ENCODE results near the gene DOC2B. TPM values are rescaled to one million over a fixed set of nuclear protein-coding genes. Genes with fewer than 3 reads are reported as not detected.

The DOC2B gene
- total RNA-seq, 4 donors from 2014 or later: 3.6 to 8.5 (median 6.7) TPM

DNA sequence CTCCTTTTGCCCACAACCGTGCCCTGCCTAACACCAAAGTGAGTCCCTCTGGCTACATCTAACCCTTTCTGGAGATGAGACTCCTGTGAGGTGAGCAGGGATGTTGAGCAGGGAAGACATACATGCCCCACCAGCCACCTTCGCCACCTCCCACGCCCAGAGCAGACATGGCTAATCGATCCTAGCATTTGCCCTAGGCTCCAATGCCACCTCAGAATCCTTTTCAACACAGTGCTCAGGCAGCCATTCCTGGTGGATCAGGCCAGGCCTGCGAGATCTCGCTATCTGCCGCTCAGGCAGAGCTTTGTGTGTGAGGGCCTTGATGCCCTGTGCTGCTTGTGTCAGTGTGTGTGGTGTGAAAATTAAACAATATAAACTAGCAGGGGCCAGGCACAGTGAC is 23.1 kb downstream of the DOC2B start:
- Histone ChIP-seq H3K36me3 (no peaks in the 10 kb centered on the region), H3K4me3 (replicated peaks in 1 of 3) (no peak overlapping the region), H3K27ac (no peak overlapping the region), H3K9me3 (no peaks in the 10 kb centered on the region), H3K27me3 (no peaks in the 10 kb centered on the region), H3K4me1 (no peaks in the 10 kb centered on the region)
- WGBS, 2 donors: 96% methylated on average over 4 to 7 of the region's 7 CpGs
- TF ChIP-seq POLR2A (IDR thresholded peaks at IDR 0.05): no peak
- TF ChIP-seq, protein P1, sequence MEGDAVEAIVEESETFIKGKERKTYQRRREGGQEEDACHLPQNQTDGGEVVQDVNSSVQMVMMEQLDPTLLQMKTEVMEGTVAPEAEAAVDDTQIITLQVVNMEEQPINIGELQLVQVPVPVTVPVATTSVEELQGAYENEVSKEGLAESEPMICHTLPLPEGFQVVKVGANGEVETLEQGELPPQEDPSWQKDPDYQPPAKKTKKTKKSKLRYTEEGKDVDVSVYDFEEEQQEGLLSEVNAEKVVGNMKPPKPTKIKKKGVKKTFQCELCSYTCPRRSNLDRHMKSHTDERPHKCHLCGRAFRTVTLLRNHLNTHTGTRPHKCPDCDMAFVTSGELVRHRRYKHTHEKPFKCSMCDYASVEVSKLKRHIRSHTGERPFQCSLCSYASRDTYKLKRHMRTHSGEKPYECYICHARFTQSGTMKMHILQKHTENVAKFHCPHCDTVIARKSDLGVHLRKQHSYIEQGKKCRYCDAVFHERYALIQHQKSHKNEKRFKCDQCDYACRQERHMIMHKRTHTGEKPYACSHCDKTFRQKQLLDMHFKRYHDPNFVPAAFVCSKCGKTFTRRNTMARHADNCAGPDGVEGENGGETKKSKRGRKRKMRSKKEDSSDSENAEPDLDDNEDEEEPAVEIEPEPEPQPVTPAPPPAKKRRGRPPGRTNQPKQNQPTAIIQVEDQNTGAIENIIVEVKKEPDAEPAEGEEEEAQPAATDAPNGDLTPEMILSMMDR (IDR thresholded peaks at IDR 0.05): no peak
- intact Hi-C loops (cut with DNase I): no loop called here
- no peak for DNase-seq

DNA sequence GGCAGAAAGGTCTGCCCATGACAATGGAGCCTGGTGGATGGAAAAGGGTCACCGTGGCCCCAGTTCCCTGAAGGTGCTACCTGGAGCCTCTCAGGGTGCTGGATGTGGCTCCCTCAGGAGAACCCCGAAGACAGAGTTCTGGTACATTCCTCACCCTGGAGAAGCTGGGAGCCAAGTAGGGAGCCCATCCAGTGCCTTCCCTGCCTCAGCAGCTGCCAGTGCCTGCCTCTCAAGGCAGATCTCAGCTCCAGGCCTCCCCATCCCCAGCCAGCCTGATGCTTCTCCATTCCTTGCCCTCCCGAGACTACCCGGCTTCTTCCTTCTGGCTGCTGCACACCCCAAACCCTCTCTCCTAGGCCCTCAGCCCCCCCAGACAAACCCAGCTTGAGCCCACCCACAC is 23.5 kb downstream of the DOC2B start:
- Histone ChIP-seq H3K4me1 (no peaks in the 10 kb centered on the region), H3K27me3 (no peaks in the 10 kb centered on the region), H3K9me3 (no peaks in the 10 kb centered on the region), H3K27ac (no peak overlapping the region), H3K36me3 (no peaks in the 10 kb centered on the region), H3K4me3 (replicated peaks in 1 of 3) (no peak overlapping the region)
- no peak for DNase-seq
- intact Hi-C loops (cut with DNase I): no loop called here
- TF ChIP-seq POLR2A (IDR thresholded peaks at IDR 0.05): no peak
- TF ChIP-seq, protein P1 (IDR thresholded peaks at IDR 0.05): no peak
- WGBS, 2 donors: 90 to 95% methylated on average over 3 of the region's 4 CpGs

DNA sequence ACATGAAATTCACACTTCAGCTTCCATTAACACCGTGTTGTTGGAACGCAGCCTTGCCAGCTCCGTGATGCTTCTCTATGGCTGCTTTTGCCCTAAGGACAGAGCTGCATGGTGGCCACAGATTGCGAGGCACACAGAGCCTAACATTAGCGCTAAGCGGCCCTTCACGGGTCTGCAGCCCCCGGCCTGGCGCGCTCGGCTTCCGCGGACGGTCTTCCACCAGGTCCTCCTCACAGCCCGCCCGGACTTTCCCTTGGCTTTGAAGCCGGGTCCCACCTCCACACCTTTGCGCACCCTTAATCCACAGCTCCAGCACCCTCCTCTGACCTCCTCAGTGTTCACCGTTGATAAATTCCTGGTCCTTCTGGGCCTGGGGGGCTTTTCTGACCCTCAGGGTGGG is 24.5 kb downstream of the DOC2B start:
- intact Hi-C loops (cut with DNase I): no loop called here
- TF ChIP-seq POLR2A (IDR thresholded peaks at IDR 0.05): no peak
- TF ChIP-seq, protein P1 (IDR thresholded peaks at IDR 0.05): no peak
- no peaks in the 10 kb centered on the region for H3K4me1 ChIP-seq
- no peaks in the 10 kb centered on the region for H3K9me3 ChIP-seq
- H3K27me3 ChIP-seq: no peaks in the 10 kb centered on the region
- no peak overlapping the region for H3K4me3 ChIP-seq (replicated peaks in 1 of 3)
- no peak for DNase-seq
- H3K27ac ChIP-seq: no peak overlapping the region
- H3K36me3 ChIP-seq: no peaks in the 10 kb centered on the region
- WGBS, 2 donors: 91 to 92% methylated on average over 19 of the region's 19 CpGs

DNA sequence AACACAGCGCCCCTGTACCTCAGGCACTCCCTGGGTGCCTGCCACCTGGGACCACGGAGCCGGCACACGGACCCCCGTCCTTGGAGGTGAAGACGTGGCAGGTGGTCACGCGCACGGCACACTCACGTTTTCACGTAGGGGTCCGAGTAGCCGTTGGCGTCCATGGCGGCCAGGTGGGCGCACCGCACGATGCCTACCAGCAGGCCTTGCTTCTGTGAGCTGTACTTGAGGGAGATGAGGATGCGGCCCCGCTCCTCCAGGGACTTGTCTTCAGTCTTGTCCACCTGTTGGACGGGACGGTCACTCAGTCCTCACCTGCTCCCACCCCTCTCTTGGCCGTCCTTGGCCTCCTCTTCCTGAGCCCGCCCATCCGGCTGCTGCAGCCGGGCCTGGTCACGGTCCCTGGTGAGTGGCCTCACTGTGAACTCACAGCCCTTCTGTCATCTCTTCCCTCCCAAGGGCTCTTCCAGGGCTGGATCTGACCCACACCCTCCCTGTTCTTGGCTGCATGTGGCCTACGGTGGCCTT is 25.3 kb downstream of the DOC2B start:
- no peak for DNase-seq
- Histone ChIP-seq H3K4me3 (replicated peaks in 1 of 3) (no peak overlapping the region), H3K4me1 (no peaks in the 10 kb centered on the region), H3K27ac (no peak overlapping the region), H3K36me3 (no peaks in the 10 kb centered on the region), H3K27me3 (no peaks in the 10 kb centered on the region), H3K9me3 (no peaks in the 10 kb centered on the region)
- TF ChIP-seq, protein P1 (IDR thresholded peaks at IDR 0.05): no peak
- no peak for TF ChIP-seq POLR2A (IDR thresholded peaks at IDR 0.05)
- intact Hi-C loops (cut with DNase I): no loop called here
- WGBS, 2 donors: 78% methylated on average over 10 to 17 of the region's 28 CpGs

DNA sequence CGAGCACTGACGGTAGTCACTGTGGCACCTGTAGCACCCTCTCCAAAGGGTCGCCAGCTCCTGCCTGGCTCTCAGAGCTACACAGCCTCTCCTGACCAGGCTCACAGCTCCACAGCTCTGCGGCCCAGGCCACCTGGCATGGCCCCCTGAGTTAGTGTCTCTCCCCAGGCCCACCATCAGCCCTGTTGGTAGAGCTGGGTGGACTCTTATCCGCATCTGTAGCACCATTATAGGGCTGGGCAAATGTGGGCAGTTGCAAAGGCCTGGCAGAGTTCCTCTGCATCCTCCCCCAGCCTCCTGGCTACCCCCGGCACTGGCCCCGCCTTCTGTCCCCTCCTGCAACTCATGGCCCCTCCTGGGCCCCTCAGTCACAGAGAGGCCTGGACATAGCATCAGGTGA is 25.9 kb downstream of the DOC2B start:
- Histone ChIP-seq H3K36me3 (no peaks in the 10 kb centered on the region), H3K4me3 (replicated peaks in 1 of 3) (no peak overlapping the region), H3K27me3 (no peaks in the 10 kb centered on the region), H3K9me3 (no peaks in the 10 kb centered on the region), H3K4me1 (no peaks in the 10 kb centered on the region), H3K27ac (no peak overlapping the region)
- DNase-seq: no peak
- TF ChIP-seq, protein P1 (IDR thresholded peaks at IDR 0.05): no peak
- no peak for TF ChIP-seq POLR2A (IDR thresholded peaks at IDR 0.05)
- WGBS, 2 donors: 78 to 85% methylated on average over 5 to 7 of the region's 7 CpGs
- intact Hi-C loops (cut with DNase I): no loop called here

Data from thyroid gland (tissue), 4 donors.